Osteoblast (primary cell): ENCODE data around the gene OR51A2. TPM values are rescaled to one million over a fixed set of nuclear protein-coding genes. Genes with fewer than 3 reads are reported as not detected.

ENCODE experiments used
- DNase-seq: peaks from one replicate; pipeline ENCODE4 v3.0.0; 2011; ENCODE audit warnings: low spot score, mixed read lengths; ENCODE audit not compliant: insufficient read length; ENCODE audit errors: missing footprints
- H2AFZ ChIP-seq: 2 replicates; pipeline ENCODE4 v1.6.0; 2011; ENCODE audit warnings: mild to moderate bottlenecking, low read length
- H3K27ac ChIP-seq: 2 replicates; pipeline ENCODE4 v1.5.1; 2011; ENCODE audit warnings: mild to moderate bottlenecking, low read depth, low read length, moderate library complexity
- H3K27me3 ChIP-seq: 2 replicates; pipeline ENCODE4 v1.6.0; 2012; ENCODE audit warnings: mild to moderate bottlenecking, control low read depth, inconsistent platforms, low read length, moderate library complexity; ENCODE audit not compliant: insufficient read depth
- H3K36me3 ChIP-seq: 2 replicates; pipeline ENCODE4 v1.5.1; 2011; ENCODE audit warnings: mild to moderate bottlenecking, low read length, control low read depth, moderate library complexity; ENCODE audit not compliant: insufficient read depth
- H3K4me1 ChIP-seq: 2 replicates; pipeline ENCODE4 v1.5.1; 2011; ENCODE audit warnings: mild to moderate bottlenecking, low read length, control low read depth, moderate library complexity; ENCODE audit not compliant: insufficient read depth
- H3K4me2 ChIP-seq: 2 replicates; pipeline ENCODE4 v1.6.0; 2011; ENCODE audit warnings: mild to moderate bottlenecking, low read length; ENCODE audit not compliant: insufficient read depth
- H3K4me3 ChIP-seq: fragments of 200-600 bp; sonication (generic); 3 replicates; pipeline ENCODE4 v1.5.1; 2012; ENCODE audit warnings: mild to moderate bottlenecking, low read length, inconsistent platforms; ENCODE audit not compliant: insufficient read depth
- H3K79me2 ChIP-seq: 2 replicates; pipeline ENCODE4 v1.6.0; 2012; ENCODE audit warnings: mild to moderate bottlenecking, low read length, control low read depth, inconsistent platforms; ENCODE audit not compliant: insufficient read depth
- H3K9me3 ChIP-seq: 2 replicates; pipeline ENCODE4 v1.5.1; 2011; ENCODE audit warnings: low read depth, low read length, control low read depth
- H4K20me1 ChIP-seq: 2 replicates; pipeline ENCODE4 v1.6.0; 2012; ENCODE audit warnings: mild to moderate bottlenecking, low read length, control low read depth; ENCODE audit not compliant: insufficient read depth
- total RNA-seq: library from RNA; depleted of rRNA; stranded (reverse); fragments of >200 nt; gene quantifications from 2 replicates; pipeline ENCODE4 v1.2.3, GENCODE V29; 2012
- TF ChIP-seq, protein P1 (sequence below): IDR thresholded peaks from 2 replicates; pipeline ENCODE4 v1.5.1; 2011; ENCODE audit warnings: mild to moderate bottlenecking, low read depth, low read length, moderate library complexity; ENCODE audit errors: extremely low read depth

Gene OR51A2
- total RNA-seq, 1 donor: not detected

DNA sequence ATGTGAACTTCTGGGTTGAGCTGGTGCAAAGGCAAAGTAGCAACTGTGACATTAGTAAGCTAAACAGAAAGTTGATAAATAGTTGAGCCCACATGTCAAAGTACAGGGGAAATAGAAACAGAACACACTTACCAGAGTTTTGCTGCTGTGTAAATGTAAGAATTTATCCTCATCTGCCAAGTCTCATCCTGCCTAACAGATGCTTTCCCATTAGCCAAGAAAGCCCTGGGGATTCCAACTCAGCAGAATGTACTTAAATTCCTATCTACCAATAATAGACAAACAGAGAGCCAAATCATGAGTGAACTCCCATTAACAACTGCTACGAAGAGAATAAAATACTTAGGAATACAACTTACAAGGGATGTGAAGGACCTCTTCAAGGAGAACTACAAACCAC lies 7.3 kb upstream of the OR51A2 start:
- no peak overlapping the region for H3K4me2 ChIP-seq
- H4K20me1 ChIP-seq: no peaks in the 10 kb centered on the region
- H3K27me3 ChIP-seq: no peaks in the 10 kb centered on the region
- DNase-seq: no peak
- H3K79me2 ChIP-seq: no peaks in the 10 kb centered on the region
- no peak overlapping the region for H3K27ac ChIP-seq
- H3K9me3 ChIP-seq: no peaks in the 10 kb centered on the region
- H3K36me3 ChIP-seq: no peaks in the 10 kb centered on the region
- no peaks in the 10 kb centered on the region for H3K4me1 ChIP-seq
- TF ChIP-seq, protein P1, sequence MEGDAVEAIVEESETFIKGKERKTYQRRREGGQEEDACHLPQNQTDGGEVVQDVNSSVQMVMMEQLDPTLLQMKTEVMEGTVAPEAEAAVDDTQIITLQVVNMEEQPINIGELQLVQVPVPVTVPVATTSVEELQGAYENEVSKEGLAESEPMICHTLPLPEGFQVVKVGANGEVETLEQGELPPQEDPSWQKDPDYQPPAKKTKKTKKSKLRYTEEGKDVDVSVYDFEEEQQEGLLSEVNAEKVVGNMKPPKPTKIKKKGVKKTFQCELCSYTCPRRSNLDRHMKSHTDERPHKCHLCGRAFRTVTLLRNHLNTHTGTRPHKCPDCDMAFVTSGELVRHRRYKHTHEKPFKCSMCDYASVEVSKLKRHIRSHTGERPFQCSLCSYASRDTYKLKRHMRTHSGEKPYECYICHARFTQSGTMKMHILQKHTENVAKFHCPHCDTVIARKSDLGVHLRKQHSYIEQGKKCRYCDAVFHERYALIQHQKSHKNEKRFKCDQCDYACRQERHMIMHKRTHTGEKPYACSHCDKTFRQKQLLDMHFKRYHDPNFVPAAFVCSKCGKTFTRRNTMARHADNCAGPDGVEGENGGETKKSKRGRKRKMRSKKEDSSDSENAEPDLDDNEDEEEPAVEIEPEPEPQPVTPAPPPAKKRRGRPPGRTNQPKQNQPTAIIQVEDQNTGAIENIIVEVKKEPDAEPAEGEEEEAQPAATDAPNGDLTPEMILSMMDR: no peak
- no peak overlapping the region for H3K4me3 ChIP-seq
- no peak overlapping the region for H2AFZ ChIP-seq

DNA sequence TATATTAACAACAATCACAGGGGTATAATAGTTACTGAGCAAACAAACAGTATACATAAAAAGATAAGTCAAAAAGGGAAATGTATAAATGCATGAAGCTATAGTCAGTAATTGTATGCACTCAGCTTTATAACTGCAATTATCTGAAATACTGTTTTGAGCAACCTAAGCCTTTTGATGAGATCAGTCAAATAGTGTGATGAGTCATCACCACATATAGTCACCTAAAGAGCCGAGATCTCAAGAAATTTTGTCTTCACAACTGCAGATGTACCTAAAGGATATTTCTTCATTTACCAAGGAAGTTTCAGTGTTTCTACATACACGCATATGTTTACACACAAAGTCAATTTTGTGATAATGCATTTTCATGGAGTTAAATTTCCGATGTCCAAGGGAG lies 5.4 kb upstream of the OR51A2 start:
- Histone ChIP-seq H3K27me3 (no peaks in the 10 kb centered on the region), H3K9me3 (no peaks in the 10 kb centered on the region), H3K79me2 (no peaks in the 10 kb centered on the region), H4K20me1 (no peaks in the 10 kb centered on the region), H2AFZ (no peak overlapping the region), H3K36me3 (no peaks in the 10 kb centered on the region), H3K4me2 (no peak overlapping the region), H3K4me3 (no peak overlapping the region), H3K27ac (no peak overlapping the region), H3K4me1 (no peaks in the 10 kb centered on the region)
- no peak for DNase-seq
- TF ChIP-seq, protein P1: no peak

DNA sequence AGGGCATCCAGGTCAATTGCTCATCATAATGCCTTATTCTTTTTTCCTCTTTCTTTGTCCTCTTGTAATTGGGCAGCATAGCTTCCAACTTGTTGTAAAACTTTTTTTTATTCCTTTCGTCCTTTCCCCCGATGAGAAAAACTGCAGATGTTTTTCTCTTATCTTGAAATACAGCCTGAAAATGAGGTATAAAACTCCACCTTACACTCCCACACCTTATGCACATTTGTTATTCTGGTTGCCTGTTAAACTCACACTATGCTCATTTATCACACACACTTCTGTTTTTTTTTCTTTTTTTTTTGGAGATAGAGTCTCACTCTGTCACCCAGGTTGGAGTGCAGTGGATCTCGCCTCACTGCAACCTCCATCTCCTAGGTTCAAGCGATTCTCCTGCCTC lies 1.9 kb upstream of the OR51A2 start:
- no peak overlapping the region for H3K4me2 ChIP-seq
- H3K4me1 ChIP-seq: no peaks in the 10 kb centered on the region
- no peak overlapping the region for H3K4me3 ChIP-seq
- H3K27me3 ChIP-seq: no peaks in the 10 kb centered on the region
- H3K9me3 ChIP-seq: no peaks in the 10 kb centered on the region
- H4K20me1 ChIP-seq: no peaks in the 10 kb centered on the region
- no peaks in the 10 kb centered on the region for H3K79me2 ChIP-seq
- TF ChIP-seq, protein P1: no peak
- H3K36me3 ChIP-seq: no peaks in the 10 kb centered on the region
- no peak for DNase-seq
- H2AFZ ChIP-seq: no peak overlapping the region
- no peak overlapping the region for H3K27ac ChIP-seq

DNA sequence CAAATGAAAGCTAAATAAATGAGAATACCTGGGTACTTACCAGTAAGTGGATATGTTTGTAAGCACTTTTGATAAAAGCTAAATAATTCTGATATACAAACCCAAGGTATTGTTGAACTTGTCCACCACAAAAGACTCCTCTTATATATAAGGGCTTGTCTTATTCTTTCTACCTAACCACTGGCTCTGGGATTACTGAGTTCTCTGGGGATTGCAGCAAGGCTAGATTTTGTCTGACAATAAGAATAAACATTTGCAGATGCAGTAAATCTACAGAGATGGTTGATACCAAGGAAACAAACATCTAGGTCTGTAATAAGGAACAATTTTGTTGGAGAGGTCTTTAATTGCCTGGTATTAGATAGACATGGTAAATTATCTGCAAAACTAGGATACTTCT lies 8.0 kb downstream of the OR51A2 start, which contains the start of gene OR51A4:
OR51A4 (minus strand) TSS at position 101 of the 400 bp plus-strand sequence. CDS start 505 bp downstream, outside the sequence.
- Histone ChIP-seq H2AFZ (no peak within 1 kb of the TSS), H3K4me1 (no peaks in the 10 kb centered on the region), H3K36me3 (no peaks in the 10 kb centered on the region), H3K9me3 (no peaks in the 10 kb centered on the region), H4K20me1 (no peaks in the 10 kb centered on the region), H3K4me3 (no peak within 1 kb of the TSS), H3K27ac (no peak within 1 kb of the TSS), H3K27me3 (no peaks in the 10 kb centered on the region), H3K4me2 (no peak within 1 kb of the TSS), H3K79me2 (no peaks in the 10 kb centered on the region)
- TF ChIP-seq, protein P1: no peak
- no peak for DNase-seq
